Measurements from ENCODE around the gene CFAP221.

DNA sequence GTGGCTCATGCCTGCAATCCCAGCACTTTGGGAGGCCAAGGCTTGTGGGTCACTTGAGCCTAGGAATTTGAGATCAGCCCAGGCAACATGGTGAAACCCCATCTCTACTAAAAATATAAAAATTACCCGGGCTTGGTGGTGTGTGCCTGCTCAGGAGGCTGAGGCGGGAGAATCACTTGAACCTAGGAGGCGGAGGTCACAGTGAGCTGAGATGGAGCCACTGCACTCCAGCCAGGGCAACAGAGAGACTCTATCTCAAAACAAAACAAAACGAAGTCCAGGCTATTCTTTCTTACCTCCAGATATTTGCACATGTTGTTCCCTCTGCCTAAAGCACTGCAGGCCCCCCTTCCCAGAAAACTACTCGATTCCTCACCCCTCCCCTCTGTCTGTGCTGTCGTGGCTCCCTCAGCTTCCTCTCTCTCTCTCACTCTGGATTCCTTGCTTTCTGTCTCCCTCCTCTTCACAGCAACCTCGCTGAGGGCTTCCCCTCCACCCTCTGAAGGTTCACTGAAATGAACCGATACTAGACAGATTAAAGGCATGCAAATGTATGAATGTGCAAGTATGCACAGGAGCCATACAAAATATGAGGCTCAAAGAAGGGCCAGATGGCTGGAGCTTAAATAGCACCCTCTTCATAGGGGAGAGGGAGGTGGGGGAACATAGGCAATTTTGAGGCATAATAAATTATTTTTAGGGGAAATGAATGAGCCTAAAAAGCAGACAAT is 153.2 kb downstream of the CFAP221 start:
- TF ChIP-seq, protein P1, sequence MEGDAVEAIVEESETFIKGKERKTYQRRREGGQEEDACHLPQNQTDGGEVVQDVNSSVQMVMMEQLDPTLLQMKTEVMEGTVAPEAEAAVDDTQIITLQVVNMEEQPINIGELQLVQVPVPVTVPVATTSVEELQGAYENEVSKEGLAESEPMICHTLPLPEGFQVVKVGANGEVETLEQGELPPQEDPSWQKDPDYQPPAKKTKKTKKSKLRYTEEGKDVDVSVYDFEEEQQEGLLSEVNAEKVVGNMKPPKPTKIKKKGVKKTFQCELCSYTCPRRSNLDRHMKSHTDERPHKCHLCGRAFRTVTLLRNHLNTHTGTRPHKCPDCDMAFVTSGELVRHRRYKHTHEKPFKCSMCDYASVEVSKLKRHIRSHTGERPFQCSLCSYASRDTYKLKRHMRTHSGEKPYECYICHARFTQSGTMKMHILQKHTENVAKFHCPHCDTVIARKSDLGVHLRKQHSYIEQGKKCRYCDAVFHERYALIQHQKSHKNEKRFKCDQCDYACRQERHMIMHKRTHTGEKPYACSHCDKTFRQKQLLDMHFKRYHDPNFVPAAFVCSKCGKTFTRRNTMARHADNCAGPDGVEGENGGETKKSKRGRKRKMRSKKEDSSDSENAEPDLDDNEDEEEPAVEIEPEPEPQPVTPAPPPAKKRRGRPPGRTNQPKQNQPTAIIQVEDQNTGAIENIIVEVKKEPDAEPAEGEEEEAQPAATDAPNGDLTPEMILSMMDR (conservative IDR thresholded peaks at IDR 0.05; ENCODE audit: low read length) = no peak
- no peak for TF ChIP-seq EZH2phosphoT487 (IDR thresholded peaks at IDR 0.05; ENCODE audit: borderline replicate concordance, low read depth, low read length)
